HG03139 (cell line): ENCODE measurements around the gene OR51M1.

Experiments used
- ATAC-seq: cut with Tn5 transposase; IDR thresholded peaks from one replicate; pipeline ENCODE4 v1.9.1; 2021; ENCODE audit not compliant: unreplicated experiment

Gene OR51M1

GRCh38 chr11:5384335-5384734 is 723 bp downstream of the OR51M1 start:
- ATAC-seq, result no peak

- ATAC-seq, result no peak
These were observed 6.6 kb downstream of the OR51M1 start for GRCh38 chr11:5390210-5390609.

- ATAC-seq, result no peak
These were observed 10.5 kb downstream of the OR51M1 start for GRCh38 chr11:5394091-5394490.

GRCh38 chr11:5398936-5399335 is 15.3 kb downstream of the OR51M1 start:
- no peak for ATAC-seq

GRCh38 chr11:5405173-5405572 is 21.6 kb downstream of the OR51M1 start:
- ATAC-seq, result no peak

GRCh38 chr11:5420993-5421392 is 37.4 kb downstream of the OR51M1 start:
- no peak for ATAC-seq

GRCh38 chr11:5421811-5422210 is 38.2 kb downstream of the OR51M1 start, which contains the start of gene OR51Q1:
Gene OR51Q1, plus strand, starts transcription at chr11:5422111. Its CDS starts 90 bp downstream, at chr11:5422201.
- no peak for ATAC-seq

- no peak for ATAC-seq
These were observed 39.5 kb downstream of the OR51M1 start for GRCh38 chr11:5423131-5423530.

- no peak for ATAC-seq
These were observed 57.8 kb downstream of the OR51M1 start, which contains the start of gene OR51I1 for GRCh38 chr11:5441414-5441813. Gene OR51I1, minus strand, starts transcription at chr11:5441514. Its CDS starts 0 bp downstream, at chr11:5441514.
